Hepatocyte (in vitro differentiated cells): ENCODE data around the gene ZNF750. TPM values are rescaled to one million over a fixed set of nuclear protein-coding genes. Genes with fewer than 3 reads are reported as not detected.

Experiments
- DNase-seq: peaks from one replicate; pipeline ENCODE4 v3.0.0-alpha.2; 2016; ENCODE audit warnings: low spot score
- H2AFZ ChIP-seq: fragments of 200-600 bp; sonication (generic); 2 replicates; pipeline ENCODE4 v1.6.0; 2016; ENCODE audit warnings: antibody characterized with exemption, mild to moderate bottlenecking
- H3K27ac ChIP-seq: fragments of 200-600 bp; sonication (generic); 2 replicates; pipeline ENCODE4 v1.5.1; 2016; ENCODE audit warnings: mild to moderate bottlenecking
- H3K27me3 ChIP-seq: fragments of 200-600 bp; sonication (generic); 2 replicates; pipeline ENCODE4 v1.6.1; 2016
- H3K36me3 ChIP-seq: fragments of 200-600 bp; sonication (generic); replicated peaks from 2 replicates; pipeline ENCODE4 v1.5.1; 2016; ENCODE audit warnings: low read depth; ENCODE audit not compliant: insufficient read depth
- H3K4me1 ChIP-seq: fragments of 200-600 bp; sonication (generic); 2 replicates; pipeline ENCODE4 v1.5.1; 2016; ENCODE audit warnings: mild to moderate bottlenecking, moderate library complexity; ENCODE audit not compliant: insufficient read depth
- H3K4me2 ChIP-seq: fragments of 200-600 bp; sonication (generic); 2 replicates; pipeline ENCODE4 v1.6.0; 2016
- H3K4me3 ChIP-seq: fragments of 200-600 bp; sonication (generic); 2 replicates; pipeline ENCODE4 v1.5.1; 2016; ENCODE audit warnings: mild to moderate bottlenecking
- H3K79me2 ChIP-seq: fragments of 200-600 bp; sonication (generic); 2 replicates; pipeline ENCODE4 v1.6.0; 2017; ENCODE audit warnings: mild to moderate bottlenecking
- H3K9me2 ChIP-seq: fragments of 200-600 bp; sonication (generic); replicated peaks from 2 replicates; pipeline ENCODE4 v1.6.0; 2017; ENCODE audit warnings: mild to moderate bottlenecking; ENCODE audit not compliant: insufficient read depth
- H3K9me3 ChIP-seq: fragments of 200-600 bp; sonication (generic); 2 replicates; pipeline ENCODE4 v1.5.1; 2016; ENCODE audit warnings: low read depth, mild to moderate bottlenecking
- H4K20me1 ChIP-seq: fragments of 200-600 bp; sonication (generic); 2 replicates; pipeline ENCODE4 v1.6.0; 2016; ENCODE audit warnings: mild to moderate bottlenecking; ENCODE audit not compliant: insufficient read depth, poor library complexity, severe bottlenecking
- CTCF ChIP-seq: fragments of 200-600 bp; sonication (generic); IDR thresholded peaks from 2 replicates; pipeline ENCODE4 v1.5.1; 2016; ENCODE audit warnings: antibody characterized with exemption, mild to moderate bottlenecking; ENCODE audit not compliant: poor library complexity
- EZH2 ChIP-seq: fragments of 200-600 bp; sonication (generic); IDR thresholded peaks from 2 replicates; pipeline ENCODE4 v1.6.1; 2016; ENCODE audit warnings: antibody characterized with exemption, mild to moderate bottlenecking, borderline replicate concordance
- EZH2phosphoT487 ChIP-seq: fragments of 200-600 bp; sonication (generic); IDR thresholded peaks from one replicate; pipeline ENCODE4 v1.6.1; 2018; ENCODE audit warnings: antibody characterized with exemption, mild to moderate bottlenecking, low read depth, moderate library complexity; ENCODE audit not compliant: unreplicated experiment, severe bottlenecking
- WGBS: methylation state at CpG from one replicate; pipeline ENCODE4 v1.1.6; 2016; ENCODE audit warnings: low lambda C conversion rate; ENCODE audit errors: missing lambda C conversion rate; 5-methylcytosine and 5-hydroxymethylcytosine counted together
- polyA plus RNA-seq: library from polyadenylated mRNA; unstranded; fragments of >200 nt; fragmentation: Nextera tagmentation; extraction: Ambion mirVana; gene quantifications from 2 replicates; pipeline ENCODE4 v1.2.1, GENCODE V29; 2016
- total RNA-seq: library from RNA; depleted of rRNA; stranded (reverse); fragments of >200 nt; gene quantifications from 2 replicates; pipeline ENCODE4 v1.2.3, GENCODE V29; 2014

Gene ZNF750
- total and polyA plus RNA-seq, 2 experiments from 2014 or later = 0.27 to 2.1 TPM

GRCh38 chr17:82803606-82804005 lies 36.2 kb downstream of the ZNF750 start:
- Histone ChIP-seq H3K4me3 (no peak overlapping the region), H3K27ac (no peak overlapping the region), H3K4me1 (no peaks in the 10 kb centered on the region), H3K79me2 (no peaks in the 10 kb centered on the region), H3K9me2 (no peaks in the 10 kb centered on the region), H2AFZ (no peak overlapping the region), H4K20me1 (no peaks in the 10 kb centered on the region), H3K36me3 (no peaks in the 10 kb centered on the region), H3K9me3 (no peaks in the 10 kb centered on the region), H3K27me3 (no peaks in the 10 kb centered on the region), H3K4me2 (no peak overlapping the region)
- TF ChIP-seq EZH2phosphoT487 (no peak), CTCF (no peak), EZH2 (no peak)
- no peak for DNase-seq
- WGBS = 95% methylated on average over 14 of the region's 15 CpGs

- no peak for TF ChIP-seq CTCF
- Histone ChIP-seq H3K9me3 (no peaks in the 10 kb centered on the region), H3K79me2 (no peaks in the 10 kb centered on the region), H3K27ac (no peak overlapping the region), H3K27me3 (no peaks in the 10 kb centered on the region), H3K4me2 (no peak overlapping the region), H3K36me3 (no peaks in the 10 kb centered on the region), H4K20me1 (no peaks in the 10 kb centered on the region), H2AFZ (no peak overlapping the region), H3K4me3 (no peak overlapping the region), H3K4me1 (no peaks in the 10 kb centered on the region), H3K9me2 (no peaks in the 10 kb centered on the region)
- 86% methylated on average over 9 of the region's 9 CpGs for WGBS
- no peak for DNase-seq
Observed at GRCh38 chr17:82803185-82803584, 36.6 kb downstream of the ZNF750 start.

- TF ChIP-seq EZH2phosphoT487 (no peak), EZH2 (no peak), CTCF (no peak)
- no peaks in the 10 kb centered on the region for H4K20me1 ChIP-seq
- no peaks in the 10 kb centered on the region for H3K4me1 ChIP-seq
- no peak overlapping the region for H3K27ac ChIP-seq
- H3K4me2 ChIP-seq = no peak overlapping the region
- 92% methylated on average over 16 of the region's 17 CpGs for WGBS
- no peaks in the 10 kb centered on the region for H3K27me3 ChIP-seq
- DNase-seq = no peak
- H3K4me3 ChIP-seq = no peak overlapping the region
- H3K9me3 ChIP-seq = no peaks in the 10 kb centered on the region
- H3K79me2 ChIP-seq = no peaks in the 10 kb centered on the region
- H2AFZ ChIP-seq = no peak overlapping the region
- no peaks in the 10 kb centered on the region for H3K9me2 ChIP-seq
- H3K36me3 ChIP-seq = no peaks in the 10 kb centered on the region
Observed at GRCh38 chr17:82802075-82802780, 37.6 kb downstream of the ZNF750 start.
